Measurements from ENCODE around the gene UBAP2L.
A peak's percentile ranks its signal among the peaks of the same experiment; 100 is the strongest.
"Not testable (repeated sequence)": the region's sequence is repeated elsewhere in the genome, so short reads cannot be mapped to it uniquely, and the experiment has no call there.

The UBAP2L gene

DNA sequence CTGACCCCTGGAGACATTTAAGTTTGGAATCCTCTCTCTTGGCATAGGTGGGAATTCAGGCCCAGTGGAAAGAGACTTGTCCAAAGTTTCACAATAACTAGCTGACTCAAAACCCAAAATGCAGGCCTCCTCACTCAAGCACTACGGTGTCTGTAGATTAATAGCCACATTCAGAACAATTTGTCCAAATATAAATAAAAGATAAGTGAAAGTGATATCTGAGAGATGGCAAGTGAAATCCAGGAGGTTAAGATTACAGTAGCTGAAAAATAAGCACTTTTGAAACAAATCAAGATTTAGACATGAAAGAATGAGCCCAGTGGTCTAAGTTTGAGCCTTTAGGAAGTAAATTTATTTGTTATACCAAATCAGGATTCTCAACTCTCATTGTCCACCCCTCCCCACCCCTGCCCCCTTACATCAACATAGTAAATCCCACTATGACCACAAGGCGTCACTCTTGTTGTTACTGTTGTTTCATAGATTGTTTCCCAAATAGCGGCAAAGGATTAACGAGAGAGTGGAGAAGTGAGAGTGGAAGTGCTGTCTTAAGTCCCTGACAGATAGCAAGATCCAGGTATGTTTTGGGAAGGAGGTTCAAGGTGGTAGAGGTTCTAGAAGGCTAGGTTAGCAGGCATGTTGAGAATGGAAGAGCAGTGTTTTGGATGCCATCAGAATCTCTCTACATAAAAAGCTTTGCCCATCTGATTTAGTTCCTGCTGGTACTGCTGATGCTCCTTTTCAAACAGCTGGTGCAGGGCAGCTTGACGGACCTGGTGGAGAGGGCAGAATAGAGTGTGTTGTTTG is 21.8 kb upstream of the UBAP2L start:
- peak in 1 of 2 donors; percentile 26 for DNase-seq (ENCODE audit: low read depth in 2 of 2)

GRCh38 chr1:154199563-154199879 is 21.2 kb upstream of the UBAP2L start:
- DNase-seq (ENCODE audit: low read depth in 2 of 2) = no peak

- DNase-seq (ENCODE audit: low read depth in 2 of 2) = not testable (repeated sequence)
Observed at GRCh38 chr1:154205778-154206177, 15.0 kb upstream of the UBAP2L start.

DNA sequence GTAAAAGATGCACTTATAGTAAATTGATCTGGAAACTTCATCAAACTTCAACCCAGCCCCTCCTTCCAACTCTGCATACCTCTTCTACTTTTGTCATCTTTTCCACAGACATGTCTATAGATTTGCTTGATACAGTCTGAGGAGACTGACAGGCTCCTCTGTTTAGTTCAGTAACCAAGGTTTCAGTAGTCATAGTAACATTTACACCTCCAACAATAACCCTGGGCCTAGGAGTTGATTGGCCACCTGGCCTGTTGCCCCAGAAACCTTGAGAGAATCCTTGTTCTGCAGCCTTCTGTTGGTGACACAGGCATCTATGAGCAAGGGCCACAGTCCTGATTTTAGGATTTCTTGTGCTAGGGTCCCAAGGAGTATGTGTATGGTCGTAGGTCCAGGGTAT is 14.6 kb upstream of the UBAP2L start, which contains the start of gene CFAP141:
Gene CFAP141, minus strand, starts transcription at position 138 of the 400 bp plus-strand sequence. Its CDS starts 26 bp downstream, at position 112.
- no peak for DNase-seq (ENCODE audit: low read depth in 2 of 2)

DNA sequence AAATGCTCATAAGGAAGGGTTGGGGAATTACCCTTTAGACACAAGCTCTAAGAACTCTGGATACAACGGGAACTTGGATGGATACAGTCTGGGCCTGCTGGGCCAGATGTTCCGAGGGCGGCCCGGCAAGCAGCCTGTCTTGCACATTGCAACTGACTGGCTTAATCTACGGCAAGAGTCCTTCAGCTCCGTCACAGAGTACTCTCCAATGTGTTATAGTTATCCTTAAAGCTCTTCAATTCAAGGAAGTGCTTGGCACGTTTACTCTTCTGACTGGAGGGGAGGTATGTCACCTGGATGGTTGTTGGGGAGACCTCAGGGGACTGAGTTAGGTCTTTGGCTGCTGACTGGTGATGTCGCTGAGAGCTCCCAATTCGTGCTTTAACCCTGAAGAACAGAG is 13.5 kb upstream of the UBAP2L start:
- DNase-seq (ENCODE audit: low read depth in 2 of 2) = no peak

GRCh38 chr1:154208677-154209388 is 11.9 kb upstream of the UBAP2L start:
- DNase-seq (ENCODE audit: low read depth in 2 of 2) = no peak

DNA sequence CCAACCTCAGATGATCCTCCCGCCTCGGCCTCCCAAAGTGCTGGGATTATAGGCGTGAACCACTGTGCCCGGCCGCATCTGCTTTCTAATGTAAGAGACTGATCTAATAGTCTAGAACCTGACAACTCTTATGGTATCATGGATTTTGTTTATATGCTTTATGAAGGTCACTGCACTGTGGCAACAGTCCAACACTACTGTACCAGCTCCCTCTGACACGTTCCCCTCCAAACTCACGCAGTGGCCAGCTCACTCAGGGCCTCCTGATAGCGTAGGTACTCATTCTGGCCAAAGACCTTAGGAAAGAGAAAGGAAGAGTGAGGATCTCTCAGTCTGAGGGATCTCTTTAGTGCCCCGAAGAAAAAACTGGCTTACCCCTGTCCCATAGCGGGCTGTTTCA is 8.7 kb upstream of the UBAP2L start:
- no peak for DNase-seq (ENCODE audit: low read depth in 2 of 2)

DNA sequence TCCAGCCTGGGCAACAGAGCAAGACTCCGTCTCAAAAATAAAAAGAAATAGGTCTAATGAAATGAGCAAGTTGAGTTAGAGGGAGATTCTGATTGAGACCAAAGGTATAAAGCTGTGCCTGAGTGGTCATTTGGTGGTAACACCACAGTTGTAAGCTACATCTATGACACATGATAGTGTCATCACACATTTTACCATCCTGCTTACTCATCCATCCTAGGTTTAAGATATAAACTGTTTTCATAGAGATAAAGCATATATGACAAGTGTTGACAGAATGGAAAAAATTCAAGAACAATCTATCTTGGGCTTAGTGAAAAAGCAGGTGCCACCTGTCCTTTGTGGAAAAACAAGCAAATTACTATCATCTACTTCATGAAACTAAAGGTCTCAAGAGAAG is 7.5 kb upstream of the UBAP2L start:
- DNase-seq (ENCODE audit: low read depth in 2 of 2) = no peak

DNA sequence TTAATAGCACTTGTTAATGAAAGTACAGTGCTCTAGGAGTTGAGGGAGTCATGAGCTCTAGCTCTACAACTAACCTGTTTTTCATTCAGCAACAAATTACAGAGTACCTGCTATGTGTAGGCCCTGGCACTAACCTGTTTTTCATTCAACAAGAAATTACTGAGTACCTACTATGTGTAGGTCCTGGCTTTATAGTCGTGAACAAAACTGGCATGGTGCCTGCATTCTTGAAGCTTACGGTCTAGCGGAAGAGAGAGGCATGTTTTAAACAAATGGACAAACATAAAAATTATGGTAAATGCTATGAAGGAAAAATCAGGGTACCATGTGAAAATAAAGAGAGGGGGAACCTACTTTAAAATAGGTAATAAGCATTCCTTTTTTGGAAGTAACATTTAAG is 2.2 kb upstream of the UBAP2L start:
- no peak for DNase-seq (ENCODE audit: low read depth in 2 of 2)

DNA sequence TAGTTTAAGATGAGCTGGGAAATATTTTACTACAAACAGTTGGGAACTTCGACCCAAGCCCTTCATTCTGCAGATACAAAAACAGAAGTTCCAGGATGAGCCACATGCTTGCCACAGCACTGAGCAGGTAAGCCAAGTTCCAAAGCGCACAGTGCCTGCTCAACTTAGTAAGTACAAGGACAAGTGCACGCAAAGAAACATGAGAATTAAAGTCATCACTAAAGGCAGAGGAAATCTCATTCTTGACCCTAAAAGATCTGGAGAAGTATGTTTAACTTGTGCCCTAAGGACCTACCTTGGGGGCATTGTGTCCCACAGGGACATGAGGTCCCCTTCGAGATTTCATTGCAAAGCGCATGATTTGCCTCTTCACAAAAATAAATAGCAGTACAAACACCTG is 1.2 kb upstream of the UBAP2L start:
- no peak for DNase-seq (ENCODE audit: low read depth in 2 of 2)

DNA sequence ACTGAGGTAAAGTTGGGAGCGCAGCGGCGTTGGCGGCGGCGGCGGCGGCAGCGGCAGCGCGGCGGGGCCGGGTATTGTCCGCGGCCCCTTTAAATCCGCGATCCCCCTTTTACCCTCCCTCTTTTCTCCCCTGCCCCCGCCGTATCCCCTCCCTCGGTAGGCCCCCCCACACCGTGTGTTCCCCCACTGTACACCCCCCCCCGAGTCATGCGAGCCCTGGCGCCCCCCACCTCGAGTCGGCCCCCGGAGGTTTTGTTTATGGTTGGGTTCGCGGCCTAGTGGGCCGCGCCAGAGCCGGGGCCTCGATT is 169 bp downstream of the UBAP2L start:
- DNase-seq (ENCODE audit: low read depth in 2 of 2) = no peak

GRCh38 chr1:154221278-154222001 is 685 bp downstream of the UBAP2L start:
- DNase-seq (ENCODE audit: low read depth in 2 of 2) = peak; percentile 46 to 56

- no peak for DNase-seq (ENCODE audit: low read depth in 2 of 2)
Observed at GRCh38 chr1:154222518-154222917, 1.8 kb downstream of the UBAP2L start.

DNA sequence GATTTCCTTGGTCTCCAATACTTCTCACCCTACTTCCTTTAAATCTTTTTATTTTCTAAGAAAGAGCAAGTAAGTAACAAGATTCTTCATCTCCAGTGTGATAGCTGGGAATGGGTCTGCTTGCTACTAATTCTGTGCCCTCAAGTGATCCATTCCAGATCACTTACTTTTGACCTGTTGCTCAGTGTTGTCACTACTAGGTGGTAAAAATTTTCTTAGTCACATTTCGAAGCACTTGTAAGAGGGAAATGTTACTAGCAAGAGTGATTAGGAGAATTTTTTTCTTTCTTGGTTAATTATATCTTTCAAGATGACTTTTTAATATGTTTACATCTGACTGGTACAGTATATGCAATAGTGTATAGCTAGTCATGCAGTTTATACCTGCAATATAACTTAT is 2.2 kb downstream of the UBAP2L start:
- no peak for DNase-seq (ENCODE audit: low read depth in 2 of 2)

GRCh38 chr1:154223621-154224020 is 2.9 kb downstream of the UBAP2L start:
- no peak for DNase-seq (ENCODE audit: low read depth in 2 of 2)

- no peak for DNase-seq (ENCODE audit: low read depth in 2 of 2)
Observed at GRCh38 chr1:154225370-154225769, 4.6 kb downstream of the UBAP2L start.

- not testable (repeated sequence) for DNase-seq (ENCODE audit: low read depth in 2 of 2)
Observed at GRCh38 chr1:154231112-154231511, 10.4 kb downstream of the UBAP2L start.

DNA sequence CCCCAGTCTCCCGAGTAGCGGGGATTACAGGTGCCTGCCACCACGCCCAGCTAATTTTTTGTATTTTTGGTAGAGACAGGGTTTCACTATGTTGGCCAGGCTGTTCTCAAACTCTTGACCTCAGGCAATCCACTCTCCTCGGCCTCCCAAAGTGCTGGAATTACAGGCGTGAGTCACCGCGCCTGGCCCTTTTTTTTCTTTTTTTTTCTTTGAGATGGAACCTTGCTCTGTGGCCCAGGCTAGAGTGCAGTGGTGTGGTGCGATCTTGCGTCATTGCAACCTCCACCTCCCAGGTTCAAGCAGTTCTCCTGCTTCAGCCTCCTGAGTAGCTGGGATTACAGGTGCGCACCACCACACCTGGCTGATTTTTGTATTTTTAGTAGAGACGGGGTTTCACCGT is 12.4 kb downstream of the UBAP2L start:
- DNase-seq (ENCODE audit: low read depth in 2 of 2) = not testable (repeated sequence)

GRCh38 chr1:154236855-154237254 is 16.1 kb downstream of the UBAP2L start:
- no peak for DNase-seq (ENCODE audit: low read depth in 2 of 2)

DNA sequence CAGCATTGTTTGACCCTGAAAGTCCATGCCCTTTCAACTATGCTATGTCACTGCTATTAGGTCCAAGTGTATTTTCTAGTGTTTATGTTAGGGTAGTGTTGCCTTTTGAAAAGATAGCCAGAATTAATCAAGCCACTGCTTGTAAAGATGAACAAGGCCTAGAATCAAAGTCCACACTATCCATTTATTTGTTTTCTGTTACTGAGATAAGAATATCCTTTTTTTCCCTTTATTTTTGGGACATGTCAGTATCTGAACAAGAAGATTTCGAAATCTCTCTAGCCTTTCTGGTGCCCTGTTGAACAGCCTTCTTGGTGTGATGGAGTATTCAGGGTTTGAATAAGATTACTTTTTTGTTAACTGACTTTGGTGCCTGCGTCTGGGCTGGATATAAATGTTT is 16.7 kb downstream of the UBAP2L start:
- DNase-seq (ENCODE audit: low read depth in 2 of 2) = no peak

- DNase-seq (ENCODE audit: low read depth in 2 of 2) = no peak
Observed at GRCh38 chr1:154237880-154238506, 17.2 kb downstream of the UBAP2L start.

- DNase-seq (ENCODE audit: low read depth in 2 of 2) = no peak
Observed at GRCh38 chr1:154239491-154239890, 18.7 kb downstream of the UBAP2L start.

Data from stimulated activated CD8-positive, alpha-beta memory T cell treated with anti-CD3 and anti-CD28 coated beads, Interleukin-2, amount 100 ng/mL, for 1 hour (primary cell).